Liver (tissue), 3 donors: ENCODE measurements around the gene ALKBH5.

Experiments used
- ATF3 ChIP-seq: IDR thresholded peaks from 2 replicates; pipeline ENCODE4 v1.6.1; 2016; ENCODE audit warnings: antibody characterized with exemption
- CTCF ChIP-seq: fragments of 150-350 bp; IDR thresholded peaks from 2 replicates; pipeline ENCODE4 v1.5.1; 2017; ENCODE audit warnings: improper control_type of control experiment, low read depth, low read length; ENCODE audit not compliant: missing input control
- FOXA1 ChIP-seq: IDR thresholded peaks from 2 replicates; pipeline ENCODE4 v1.6.1; 2016; ENCODE audit warnings: antibody characterized with exemption
- HNF4A ChIP-seq, 2 donors: conservative IDR thresholded peaks; 2 replicates each; pipeline ENCODE4 v1.6.1; 2016; ENCODE audit warnings: antibody characterized with exemption in 2 of 2, mild to moderate bottlenecking in 2 of 2
- JUND ChIP-seq, 2 donors: IDR thresholded peaks; 2 replicates each; pipeline ENCODE4 v1.6.1; 2016; ENCODE audit warnings: antibody characterized with exemption in 2 of 2
- MAX ChIP-seq: IDR thresholded peaks from 2 replicates; pipeline ENCODE4 v1.6.1; 2016; ENCODE audit warnings: antibody characterized with exemption
- RAD21 ChIP-seq, 2 donors: IDR thresholded peaks; 2 replicates each; pipeline ENCODE4 v1.6.1; 2016; ENCODE audit warnings: antibody characterized with exemption in 2 of 2, mild to moderate bottlenecking in 2 of 2
- SP1 ChIP-seq: IDR thresholded peaks from 2 replicates; pipeline ENCODE4 v1.6.1; 2018; ENCODE audit warnings: antibody characterized with exemption, mild to moderate bottlenecking
- YY1 ChIP-seq: IDR thresholded peaks from 2 replicates; pipeline ENCODE4 v1.6.1; 2016; ENCODE audit warnings: antibody characterized with exemption, mild to moderate bottlenecking
- donor health status: healthy.
- donor health status: healthy.

- TF ChIP-seq SP1 (no peak), CTCF (no peak), YY1 (no peak), MAX (no peak), FOXA1 (no peak), HNF4A (conservative IDR thresholded peaks at IDR 0.05) (no peak), RAD21 (IDR thresholded peaks at IDR 0.05) (no peak), JUND (IDR thresholded peaks at IDR 0.05) (no peak), ATF3 (no peak)
Observed at GRCh38 chr17:18201108-18201507, 17.5 kb downstream of the ALKBH5 start.
